Liver (tissue), 3 donors: ENCODE measurements around the gene EBLN2.

Experiments used
- ATF3 ChIP-seq: IDR thresholded peaks from 2 replicates; pipeline ENCODE4 v1.6.1; 2016; ENCODE audit warnings: antibody characterized with exemption
- CTCF ChIP-seq: fragments of 150-350 bp; IDR thresholded peaks from 2 replicates; pipeline ENCODE4 v1.5.1; 2017; ENCODE audit warnings: improper control_type of control experiment, low read depth, low read length; ENCODE audit not compliant: missing input control
- EGR1 ChIP-seq, 2 donors: IDR thresholded peaks; 2 replicates each; pipeline ENCODE4 v1.6.1; 2016 to 2018; ENCODE audit warnings: antibody characterized with exemption in 2 of 2, low read depth in 2 of 2
- JUND ChIP-seq, 2 donors: IDR thresholded peaks; 2 replicates each; pipeline ENCODE4 v1.6.1; 2016; ENCODE audit warnings: antibody characterized with exemption in 2 of 2
- REST ChIP-seq: IDR thresholded peaks from 2 replicates; pipeline ENCODE4 v1.6.1; 2016; ENCODE audit warnings: antibody characterized with exemption, mild to moderate bottlenecking
- TAF1 ChIP-seq: conservative IDR thresholded peaks from 2 replicates; pipeline ENCODE4 v1.6.1; 2016; ENCODE audit warnings: antibody characterized with exemption, mild to moderate bottlenecking
- YY1 ChIP-seq: IDR thresholded peaks from 2 replicates; pipeline ENCODE4 v1.6.1; 2016; ENCODE audit warnings: antibody characterized with exemption, mild to moderate bottlenecking
- donor health status: healthy.
- donor health status: healthy.

- TF ChIP-seq CTCF (no peak), TAF1 (no peak), YY1 (no peak), ATF3 (no peak), REST (no peak), EGR1 (IDR thresholded peaks at IDR 0.05; ENCODE audit: low read depth in 2 of 2) (no peak), JUND (IDR thresholded peaks at IDR 0.05) (no peak)
These were observed 46.3 kb downstream of the EBLN2 start for GRCh38 chr3:73107676-73108187.
